PC-9 (cell line): ENCODE data around the gene FOXD4L1.
"Not testable (repeated sequence)": the region's sequence is repeated elsewhere in the genome, so short reads cannot be mapped to it uniquely, and the experiment has no call there.

Experiments
- EZH2 ChIP-seq: fragments of 200-600 bp; sonication (generic); IDR thresholded peaks from 2 replicates; pipeline ENCODE4 v1.8.0; 2017; ENCODE audit warnings: antibody characterized with exemption, low read depth
- TF ChIP-seq, protein P1 (sequence below): fragments of 200-600 bp; sonication (generic); conservative IDR thresholded peaks from 2 replicates; pipeline ENCODE4 v1.6.1; 2017; ENCODE audit warnings: mixed run types, antibody characterized with exemption, mild to moderate bottlenecking, moderate library complexity

DNA sequence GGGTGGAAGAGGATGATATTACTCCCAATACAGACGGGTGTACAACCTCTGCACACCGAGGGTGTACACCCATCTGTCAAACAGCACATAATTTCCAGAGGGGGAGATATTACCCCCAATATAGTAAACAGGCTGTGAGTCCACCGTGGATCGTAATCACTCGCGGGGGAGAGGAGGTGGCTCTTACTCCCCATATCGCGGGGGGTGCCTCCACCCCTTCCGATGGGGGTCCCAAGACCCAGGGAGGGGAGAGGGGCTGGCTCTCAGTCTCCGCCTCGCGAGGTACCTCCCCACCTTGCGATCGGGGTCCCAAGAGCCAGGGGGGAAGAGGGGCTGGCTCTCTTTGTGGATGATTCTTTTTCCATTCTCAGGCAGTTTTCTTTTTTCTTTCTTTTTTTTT lies 13.4 kb downstream of the FOXD4L1 start:
- TF ChIP-seq, protein P1, sequence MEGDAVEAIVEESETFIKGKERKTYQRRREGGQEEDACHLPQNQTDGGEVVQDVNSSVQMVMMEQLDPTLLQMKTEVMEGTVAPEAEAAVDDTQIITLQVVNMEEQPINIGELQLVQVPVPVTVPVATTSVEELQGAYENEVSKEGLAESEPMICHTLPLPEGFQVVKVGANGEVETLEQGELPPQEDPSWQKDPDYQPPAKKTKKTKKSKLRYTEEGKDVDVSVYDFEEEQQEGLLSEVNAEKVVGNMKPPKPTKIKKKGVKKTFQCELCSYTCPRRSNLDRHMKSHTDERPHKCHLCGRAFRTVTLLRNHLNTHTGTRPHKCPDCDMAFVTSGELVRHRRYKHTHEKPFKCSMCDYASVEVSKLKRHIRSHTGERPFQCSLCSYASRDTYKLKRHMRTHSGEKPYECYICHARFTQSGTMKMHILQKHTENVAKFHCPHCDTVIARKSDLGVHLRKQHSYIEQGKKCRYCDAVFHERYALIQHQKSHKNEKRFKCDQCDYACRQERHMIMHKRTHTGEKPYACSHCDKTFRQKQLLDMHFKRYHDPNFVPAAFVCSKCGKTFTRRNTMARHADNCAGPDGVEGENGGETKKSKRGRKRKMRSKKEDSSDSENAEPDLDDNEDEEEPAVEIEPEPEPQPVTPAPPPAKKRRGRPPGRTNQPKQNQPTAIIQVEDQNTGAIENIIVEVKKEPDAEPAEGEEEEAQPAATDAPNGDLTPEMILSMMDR = not testable (repeated sequence)
- TF ChIP-seq EZH2 = not testable (repeated sequence)
